ENCODE measurements around the gene GTF2F1.

GRCh38 chr19:6409346-6409745 lies 16.4 kb upstream of the GTF2F1 start:
- TF ChIP-seq CTCF (conservative IDR thresholded peaks at IDR 0.05) (no peak), EZH2 (IDR thresholded peaks at IDR 0.05; ENCODE audit: low read depth) (no peak)

Data from PC-9 (cell line).